GM12892 (cell line): ENCODE measurements around the gene OR10V1.

Experiments used
- POLR2AphosphoS5 ChIP-seq: IDR thresholded peaks from 2 replicates; pipeline ENCODE4 v1.6.1; 2011; ENCODE audit warnings: low read depth, low read length, control low read depth
- TAF1 ChIP-seq: IDR thresholded peaks from 2 replicates; pipeline ENCODE4 v1.6.1; 2011; ENCODE audit warnings: low read depth, mild to moderate bottlenecking, control low read depth, low read length, borderline replicate concordance

- TF ChIP-seq POLR2AphosphoS5 (no peak), TAF1 (no peak)
Measured at GRCh38 chr11:59759900-59760299, 46.3 kb upstream of the OR10V1 start.
